Neural cell (in vitro differentiated cells): ENCODE measurements around the gene PDS5B. TPM values are rescaled to one million over a fixed set of nuclear protein-coding genes. Genes with fewer than 3 reads are reported as not detected.

Experiments used
- H2AFZ ChIP-seq: fragments of 200-600, 300-800 bp; sonication (generic), shearing (Covaris generic); 2 replicates; pipeline ENCODE4 v1.6.0; 2014; ENCODE audit warnings: low read depth, mild to moderate bottlenecking, antibody characterized with exemption, low read length, moderate library complexity
- H3F3A ChIP-seq: fragments of 200-600 bp; shearing (Covaris generic); 2 replicates; pipeline ENCODE4 v1.6.1; 2016; ENCODE audit warnings: mild to moderate bottlenecking, moderate library complexity, mixed read lengths, antibody characterized with exemption, low read length; ENCODE audit not compliant: insufficient read depth, poor library complexity, severe bottlenecking
- H3K27ac ChIP-seq: fragments of 200-600, 300-800 bp; sonication (generic), shearing (Covaris generic); 2 replicates; pipeline ENCODE4 v1.5.1; 2014; ENCODE audit warnings: mild to moderate bottlenecking, low read length, moderate library complexity
- H3K27me3 ChIP-seq: fragments of 300-800, 200-600 bp; sonication (generic), shearing (Covaris generic); 2 replicates; pipeline ENCODE4 v1.6.0; 2014; ENCODE audit warnings: mild to moderate bottlenecking, low read depth, low read length, moderate library complexity; ENCODE audit not compliant: insufficient read depth
- H3K36me3 ChIP-seq: fragments of 300-800, 200-600 bp; sonication (generic), shearing (Covaris generic); 2 replicates; pipeline ENCODE4 v1.5.1; 2014; ENCODE audit warnings: mild to moderate bottlenecking, antibody characterized with exemption, low read length, moderate library complexity; ENCODE audit not compliant: insufficient read depth
- H3K4me2 ChIP-seq: fragments of 300-800, 200-600 bp; sonication (generic), shearing (Covaris generic); 2 replicates; pipeline ENCODE4 v1.6.0; 2014; ENCODE audit warnings: mild to moderate bottlenecking, low read length
- H3K4me3 ChIP-seq: fragments of 300-800, 200-600 bp; sonication (generic), shearing (Covaris generic); 2 replicates; pipeline ENCODE4 v1.5.1; 2014; ENCODE audit warnings: mild to moderate bottlenecking, low read length, moderate library complexity
- H3K79me2 ChIP-seq: fragments of 200-600 bp; shearing (Covaris generic); replicated peaks from 2 replicates; pipeline ENCODE4 v1.6.0; 2014; ENCODE audit warnings: mild to moderate bottlenecking, low read length, moderate library complexity; ENCODE audit not compliant: insufficient read depth
- H3K9ac ChIP-seq: fragments of 300-800, 200-600 bp; sonication (generic), shearing (Covaris generic); 2 replicates; pipeline ENCODE4 v1.6.1; 2016; ENCODE audit warnings: mild to moderate bottlenecking, low read length, mixed read lengths
- H3K9me2 ChIP-seq: fragments of 200-600 bp; shearing (Covaris generic); 2 replicates; pipeline ENCODE4 v1.6.1; 2016; ENCODE audit warnings: mild to moderate bottlenecking, low read length, mixed read lengths; ENCODE audit not compliant: insufficient read depth
- H3K9me3 ChIP-seq: fragments of 200-600, 300-800 bp; sonication (generic), shearing (Covaris generic); 2 replicates; pipeline ENCODE4 v1.6.1; 2016; ENCODE audit warnings: mild to moderate bottlenecking, mixed run types, low read length, moderate library complexity, mixed read lengths
- H4K20me1 ChIP-seq: fragments of 200-600 bp; shearing (Covaris generic); 2 replicates; pipeline ENCODE4 v1.6.1; 2016; ENCODE audit warnings: mild to moderate bottlenecking, mixed run types; ENCODE audit not compliant: insufficient read depth
- CTCF ChIP-seq: fragments of 450-650 bp; IDR thresholded peaks from 2 replicates; pipeline ENCODE4 v1.5.1; 2014; ENCODE audit warnings: antibody characterized with exemption, mild to moderate bottlenecking, moderate library complexity; ENCODE audit not compliant: poor library complexity, severe bottlenecking
- EP300 ChIP-seq: fragments of 450-650 bp; conservative IDR thresholded peaks from 2 replicates; pipeline ENCODE4 v1.6.1; 2014; ENCODE audit warnings: antibody characterized with exemption, mild to moderate bottlenecking, moderate library complexity; ENCODE audit not compliant: poor library complexity, severe bottlenecking
- EZH2 ChIP-seq: fragments of 200-600, 300-800 bp; shearing (Covaris generic), sonication (generic); IDR thresholded peaks from 2 replicates; pipeline ENCODE4 v1.6.1; 2014; ENCODE audit warnings: antibody characterized with exemption, low read length, borderline replicate concordance, mild to moderate bottlenecking; ENCODE audit not compliant: insufficient read depth, poor library complexity, severe bottlenecking
- MXI1 ChIP-seq: fragments of 450-650 bp; conservative IDR thresholded peaks from 2 replicates; pipeline ENCODE4 v1.6.1; 2014; ENCODE audit warnings: antibody characterized with exemption, mild to moderate bottlenecking; ENCODE audit not compliant: poor library complexity, severe bottlenecking
- POLR2AphosphoS5 ChIP-seq: IDR thresholded peaks from 2 replicates; pipeline ENCODE4 v1.6.1; 2012
- RAD21 ChIP-seq: fragments of 450-650 bp; conservative IDR thresholded peaks from 2 replicates; pipeline ENCODE4 v1.6.1; 2014; ENCODE audit warnings: antibody characterized with exemption, mild to moderate bottlenecking, moderate library complexity
- REST ChIP-seq: IDR thresholded peaks from 2 replicates; pipeline ENCODE4 v1.6.1; 2012; ENCODE audit warnings: borderline replicate concordance
- SMC3 ChIP-seq: fragments of 450-650 bp; conservative IDR thresholded peaks from 2 replicates; pipeline ENCODE4 v1.6.1; 2014; ENCODE audit warnings: antibody characterized with exemption, mild to moderate bottlenecking, moderate library complexity; ENCODE audit not compliant: poor library complexity
- TAF1 ChIP-seq: IDR thresholded peaks from 2 replicates; pipeline ENCODE4 v1.6.1; 2012; ENCODE audit warnings: low read depth
- polyA plus RNA-seq: library from polyadenylated mRNA; depleted of rRNA; stranded (reverse); fragments of >200 nt; gene quantifications from 2 replicates; pipeline ENCODE4 v1.2.3, GENCODE V29; 2014

PDS5B gene
- polyA plus RNA-seq, 1 donor from 2014 or later = 27.6 TPM

GRCh38 chr13:32659736-32660135 is 73.5 kb downstream of the PDS5B start:
- Histone ChIP-seq H3K27me3 (no peaks in the 10 kb centered on the region), H3F3A (no peaks in the 10 kb centered on the region), H3K4me2 (no peak overlapping the region), H2AFZ (no peak overlapping the region), H4K20me1 (no peaks in the 10 kb centered on the region), H3K36me3 (no peaks in the 10 kb centered on the region), H3K9me2 (no peaks in the 10 kb centered on the region), H3K9ac (no peak overlapping the region), H3K9me3 (no peaks in the 10 kb centered on the region), H3K27ac (no peak overlapping the region), H3K4me3 (no peak overlapping the region), H3K79me2 (peaks cover 12% of the 10 kb centered on the region)
- TF ChIP-seq MXI1 (no peak), POLR2AphosphoS5 (no peak)

GRCh38 chr13:32660227-32660626 is 74.0 kb downstream of the PDS5B start:
- H3K79me2 ChIP-seq = peaks cover 12% of the 10 kb centered on the region
- no peaks in the 10 kb centered on the region for H3K36me3 ChIP-seq
- no peak overlapping the region for H3K4me3 ChIP-seq
- no peaks in the 10 kb centered on the region for H3K9me2 ChIP-seq
- H3K9ac ChIP-seq = no peak overlapping the region
- TF ChIP-seq SMC3 (no peak), MXI1 (no peak)
- no peak overlapping the region for H2AFZ ChIP-seq
- H4K20me1 ChIP-seq = no peaks in the 10 kb centered on the region
- no peak overlapping the region for H3K4me2 ChIP-seq
- H3K27me3 ChIP-seq = no peaks in the 10 kb centered on the region
- H3K9me3 ChIP-seq = no peaks in the 10 kb centered on the region
- H3F3A ChIP-seq = no peaks in the 10 kb centered on the region
- H3K27ac ChIP-seq = no peak overlapping the region

- H3K79me2 ChIP-seq = no peaks in the 10 kb centered on the region
- no peaks in the 10 kb centered on the region for H3K27me3 ChIP-seq
- no peak overlapping the region for H3K27ac ChIP-seq
- H3K9ac ChIP-seq = no peak overlapping the region
- no peak for TF ChIP-seq RAD21
- TF ChIP-seq EP300 = no peak
- no peak for TF ChIP-seq REST
- TF ChIP-seq MXI1 = no peak
- TF ChIP-seq POLR2AphosphoS5 = no peak
- no peak for TF ChIP-seq TAF1
- TF ChIP-seq SMC3 = no peak
- no peaks in the 10 kb centered on the region for H3K36me3 ChIP-seq
- no peaks in the 10 kb centered on the region for H3K9me2 ChIP-seq
- H2AFZ ChIP-seq = no peak overlapping the region
- H4K20me1 ChIP-seq = no peaks in the 10 kb centered on the region
- no peaks in the 10 kb centered on the region for H3F3A ChIP-seq
- H3K4me2 ChIP-seq = no peak overlapping the region
- H3K4me3 ChIP-seq = no peak overlapping the region
- H3K9me3 ChIP-seq = no peaks in the 10 kb centered on the region
Observed at GRCh38 chr13:32661685-32662084, 75.4 kb downstream of the PDS5B start.

GRCh38 chr13:32663660-32664059 is 77.4 kb downstream of the PDS5B start:
- Histone ChIP-seq H3K27ac (no peak overlapping the region), H3F3A (no peaks in the 10 kb centered on the region), H3K36me3 (no peaks in the 10 kb centered on the region), H3K79me2 (no peaks in the 10 kb centered on the region), H3K9me2 (no peaks in the 10 kb centered on the region), H3K4me3 (no peak overlapping the region), H2AFZ (no peak overlapping the region), H3K4me2 (no peak overlapping the region), H3K9ac (no peak overlapping the region), H3K27me3 (no peaks in the 10 kb centered on the region), H3K9me3 (no peaks in the 10 kb centered on the region), H4K20me1 (no peaks in the 10 kb centered on the region)
- TF ChIP-seq MXI1 (no peak), TAF1 (no peak), EP300 (no peak), REST (no peak), SMC3 (no peak), RAD21 (no peak), EZH2 (no peak), CTCF (no peak), POLR2AphosphoS5 (no peak)
